HEK293 (cell line): Measurements from ENCODE around the gene RILPL1.
"Not testable (repeated sequence)": the region's sequence is repeated elsewhere in the genome, so short reads cannot be mapped to it uniquely, and the experiment has no call there.

Experiments used
- CTCF ChIA-PET: fragments of 350-600 bp; formaldehyde crosslinking; extraction: SDS; loops from one replicate; lab custom pipeline; 2021; ENCODE audit warnings: antibody characterized with exemption; lab: Yijun Ruan, JAX
- POLR2A ChIA-PET: fragments of 300-600 bp; formaldehyde crosslinking; extraction: SDS; loops from one replicate; lab custom pipeline; 2020; ENCODE audit warnings: antibody characterized with exemption, inconsistent platforms; lab: Yijun Ruan, JAX
- H3K27ac ChIP-seq: fragments of 200-500 bp; sonication (Bioruptor generic); 2 replicates; pipeline ENCODE4 v1.5.1; 2014; ENCODE audit warnings: low read depth, low read length, control low read depth, inconsistent platforms; ENCODE audit errors: extremely low read depth
- H3K36me3 ChIP-seq, 2 experiments: fragments of 200-500 bp in 1 of 2; sonication (Bioruptor generic) in 1 of 2; 1 replicate in 1 of 2; 2 replicates in 1 of 2; pipeline ENCODE4 v1.5.1; 2014 to 2017; ENCODE audit warnings: inconsistent platforms in 2 of 2, low read length in 2 of 2; ENCODE audit not compliant: control insufficient read depth in 2 of 2, insufficient read depth in 1 of 2
- H3K4me1 ChIP-seq: fragments of 200-500 bp; sonication (Bioruptor generic); 2 replicates; pipeline ENCODE4 v1.5.1; 2014; ENCODE audit warnings: mild to moderate bottlenecking, low read length, inconsistent platforms; ENCODE audit not compliant: control insufficient read depth, insufficient read depth
- H3K4me3 ChIP-seq: 2 replicates; pipeline ENCODE4 v1.5.1; 2011; ENCODE audit warnings: low read depth, mild to moderate bottlenecking, control low read depth, low read length, moderate library complexity
- H3K9me3 ChIP-seq: fragments of 200-500 bp; sonication (Bioruptor generic); 2 replicates; pipeline ENCODE4 v1.5.1; 2014; ENCODE audit warnings: low read depth, low read length, inconsistent platforms; ENCODE audit not compliant: control insufficient read depth, insufficient read depth
- PRDM10 ChIP-seq: fragments of 450-650 bp; formaldehyde crosslinking; IDR thresholded peaks from 2 replicates; pipeline ENCODE4 v1.5.1; 2016; ENCODE audit warnings: missing biosample characterization, missing genetic modification characterization
- ZBTB8A ChIP-seq: fragments of 450-650 bp; formaldehyde crosslinking; IDR thresholded peaks from 2 replicates; pipeline ENCODE4 v1.5.1; 2016; ENCODE audit warnings: missing biosample characterization, missing genetic modification characterization
- ZEB2 ChIP-seq: fragments of 450-650 bp; formaldehyde crosslinking; IDR thresholded peaks from 2 replicates; pipeline ENCODE4 v1.5.1; 2016; ENCODE audit warnings: missing biosample characterization, missing genetic modification characterization
- ZIC2 ChIP-seq: fragments of 450-650 bp; formaldehyde crosslinking; IDR thresholded peaks from 2 replicates; pipeline ENCODE4 v1.5.1; 2016; ENCODE audit warnings: missing biosample characterization, missing genetic modification characterization
- ZNF121 ChIP-seq: fragments of 450-650 bp; formaldehyde crosslinking; IDR thresholded peaks from 2 replicates; pipeline ENCODE4 v1.5.1; 2016; ENCODE audit warnings: missing biosample characterization, missing genetic modification characterization
- ZNF292 ChIP-seq: fragments of 450-650 bp; formaldehyde crosslinking; IDR thresholded peaks from 2 replicates; pipeline ENCODE4 v1.5.1; 2016; ENCODE audit warnings: low read depth, missing biosample characterization, missing genetic modification characterization, borderline replicate concordance
- ZNF324 ChIP-seq: fragments of 450-650 bp; formaldehyde crosslinking; IDR thresholded peaks from 2 replicates; pipeline ENCODE4 v1.5.1; 2016; ENCODE audit warnings: missing biosample characterization, missing genetic modification characterization
- ZNF335 ChIP-seq: fragments of 450-650 bp; formaldehyde crosslinking; conservative IDR thresholded peaks from 2 replicates; pipeline ENCODE4 v1.5.1; 2016; ENCODE audit warnings: missing biosample characterization, missing genetic modification characterization
- ZNF341 ChIP-seq: fragments of 450-650 bp; formaldehyde crosslinking; IDR thresholded peaks from 2 replicates; pipeline ENCODE4; 2016; ENCODE audit warnings: low read depth, missing biosample characterization, missing genetic modification characterization
- ZNF350 ChIP-seq: fragments of 450-650 bp; formaldehyde crosslinking; IDR thresholded peaks from 2 replicates; pipeline ENCODE4 v1.5.0; 2017; ENCODE audit warnings: missing biosample characterization, mild to moderate bottlenecking, missing genetic modification characterization
- ZNF514 ChIP-seq: fragments of 450-650 bp; formaldehyde crosslinking; IDR thresholded peaks from 2 replicates; pipeline ENCODE4 v1.5.1; 2016; ENCODE audit warnings: missing biosample characterization, missing genetic modification characterization
- ZNF548 ChIP-seq: fragments of 450-650 bp; formaldehyde crosslinking; IDR thresholded peaks from 2 replicates; pipeline ENCODE4 v1.5.1; 2016; ENCODE audit warnings: missing biosample characterization, missing genetic modification characterization
- ZNF704 ChIP-seq: fragments of 450-650 bp; formaldehyde crosslinking; IDR thresholded peaks from 2 replicates; pipeline ENCODE4 v1.5.1; 2016; ENCODE audit warnings: missing biosample characterization, missing genetic modification characterization
- TF ChIP-seq, protein P1 (sequence below): fragments of 450-650 bp; formaldehyde crosslinking; IDR thresholded peaks from 2 replicates; pipeline ENCODE4; 2016; ENCODE audit warnings: missing biosample characterization, missing genetic modification characterization
- TF ChIP-seq, protein P2 (sequence below): fragments of 450-650 bp; formaldehyde crosslinking; IDR thresholded peaks from 2 replicates; pipeline ENCODE4 v1.5.1; 2017; ENCODE audit warnings: missing biosample characterization, missing genetic modification characterization
- TF ChIP-seq, protein P3 (sequence below): fragments of 450-650 bp; formaldehyde crosslinking; IDR thresholded peaks from 2 replicates; pipeline ENCODE4 v1.5.1; 2017; ENCODE audit warnings: missing biosample characterization, missing genetic modification characterization
- TF ChIP-seq, protein P4 (sequence below): fragments of 450-650 bp; formaldehyde crosslinking; IDR thresholded peaks from 2 replicates; pipeline ENCODE4 v1.5.1; 2016; ENCODE audit warnings: missing biosample characterization, missing genetic modification characterization

Gene RILPL1

GRCh38 chr12:123578829-123579228 is 45.3 kb upstream of the RILPL1 start:
- not testable (repeated sequence) for H3K4me1 ChIP-seq, H3K36me3 ChIP-seq, H3K4me3 ChIP-seq, H3K9me3 ChIP-seq, H3K27ac ChIP-seq
- POLR2A ChIA-PET, result interaction anchor here (0.7 to 1.0 kb wide), 3 partner anchors 9 to 39 kb away, joined by 3 to 7 read pairs (median 4); no protein-coding TSS in a partner anchor
- CTCF ChIA-PET, result interaction anchor here (0.6 kb wide), 2 partner anchors 345 to 719 kb away, joined by 3 read pairs; partner anchors contain the start of gene MTRFR
- TF ChIP-seq ZNF121 (tag by site-specific recombination), result peak; percentile 93

- CTCF ChIA-PET, result no interaction called here
- H3K4me3 ChIP-seq, result no peak overlapping the region
- H3K27ac ChIP-seq, result no peak overlapping the region
- no peak for TF ChIP-seq ZNF335 (tag by site-specific recombination)
- TF ChIP-seq ZNF341 (tag by site-specific recombination), result no peak
- no peak for TF ChIP-seq ZEB2 (tag by site-specific recombination)
- TF ChIP-seq ZNF350, result no peak
- TF ChIP-seq, protein P1, sequence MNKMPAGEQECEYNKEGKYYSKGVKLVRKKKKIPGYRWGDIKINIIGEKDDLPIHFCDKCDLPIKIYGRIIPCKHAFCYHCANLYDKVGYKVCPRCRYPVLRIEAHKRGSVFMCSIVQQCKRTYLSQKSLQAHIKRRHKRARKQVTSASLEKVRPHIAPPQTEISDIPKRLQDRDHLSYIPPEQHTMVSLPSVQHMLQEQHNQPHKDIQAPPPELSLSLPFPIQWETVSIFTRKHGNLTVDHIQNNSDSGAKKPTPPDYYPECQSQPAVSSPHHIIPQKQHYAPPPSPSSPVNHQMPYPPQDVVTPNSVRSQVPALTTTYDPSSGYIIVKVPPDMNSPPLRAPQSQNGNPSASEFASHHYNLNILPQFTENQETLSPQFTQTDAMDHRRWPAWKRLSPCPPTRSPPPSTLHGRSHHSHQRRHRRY, result no peak
- TF ChIP-seq, protein P2, sequence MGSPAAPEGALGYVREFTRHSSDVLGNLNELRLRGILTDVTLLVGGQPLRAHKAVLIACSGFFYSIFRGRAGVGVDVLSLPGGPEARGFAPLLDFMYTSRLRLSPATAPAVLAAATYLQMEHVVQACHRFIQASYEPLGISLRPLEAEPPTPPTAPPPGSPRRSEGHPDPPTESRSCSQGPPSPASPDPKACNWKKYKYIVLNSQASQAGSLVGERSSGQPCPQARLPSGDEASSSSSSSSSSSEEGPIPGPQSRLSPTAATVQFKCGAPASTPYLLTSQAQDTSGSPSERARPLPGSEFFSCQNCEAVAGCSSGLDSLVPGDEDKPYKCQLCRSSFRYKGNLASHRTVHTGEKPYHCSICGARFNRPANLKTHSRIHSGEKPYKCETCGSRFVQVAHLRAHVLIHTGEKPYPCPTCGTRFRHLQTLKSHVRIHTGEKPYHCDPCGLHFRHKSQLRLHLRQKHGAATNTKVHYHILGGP (tag by site-specific recombination), result no peak
- no peak for TF ChIP-seq ZNF704 (tag by site-specific recombination)
- no peak for TF ChIP-seq ZNF514
- TF ChIP-seq ZNF324 (tag by site-specific recombination), result no peak
- TF ChIP-seq, protein P3, sequence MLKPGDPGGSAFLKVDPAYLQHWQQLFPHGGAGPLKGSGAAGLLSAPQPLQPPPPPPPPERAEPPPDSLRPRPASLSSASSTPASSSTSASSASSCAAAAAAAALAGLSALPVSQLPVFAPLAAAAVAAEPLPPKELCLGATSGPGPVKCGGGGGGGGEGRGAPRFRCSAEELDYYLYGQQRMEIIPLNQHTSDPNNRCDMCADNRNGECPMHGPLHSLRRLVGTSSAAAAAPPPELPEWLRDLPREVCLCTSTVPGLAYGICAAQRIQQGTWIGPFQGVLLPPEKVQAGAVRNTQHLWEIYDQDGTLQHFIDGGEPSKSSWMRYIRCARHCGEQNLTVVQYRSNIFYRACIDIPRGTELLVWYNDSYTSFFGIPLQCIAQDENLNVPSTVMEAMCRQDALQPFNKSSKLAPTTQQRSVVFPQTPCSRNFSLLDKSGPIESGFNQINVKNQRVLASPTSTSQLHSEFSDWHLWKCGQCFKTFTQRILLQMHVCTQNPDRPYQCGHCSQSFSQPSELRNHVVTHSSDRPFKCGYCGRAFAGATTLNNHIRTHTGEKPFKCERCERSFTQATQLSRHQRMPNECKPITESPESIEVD (tag by site-specific recombination), result no peak
- TF ChIP-seq ZBTB8A (tag by site-specific recombination), result no peak
- no peak for TF ChIP-seq PRDM10 (tag by site-specific recombination)
- no peak for TF ChIP-seq ZNF292 (tag by site-specific recombination)
- TF ChIP-seq, protein P4, sequence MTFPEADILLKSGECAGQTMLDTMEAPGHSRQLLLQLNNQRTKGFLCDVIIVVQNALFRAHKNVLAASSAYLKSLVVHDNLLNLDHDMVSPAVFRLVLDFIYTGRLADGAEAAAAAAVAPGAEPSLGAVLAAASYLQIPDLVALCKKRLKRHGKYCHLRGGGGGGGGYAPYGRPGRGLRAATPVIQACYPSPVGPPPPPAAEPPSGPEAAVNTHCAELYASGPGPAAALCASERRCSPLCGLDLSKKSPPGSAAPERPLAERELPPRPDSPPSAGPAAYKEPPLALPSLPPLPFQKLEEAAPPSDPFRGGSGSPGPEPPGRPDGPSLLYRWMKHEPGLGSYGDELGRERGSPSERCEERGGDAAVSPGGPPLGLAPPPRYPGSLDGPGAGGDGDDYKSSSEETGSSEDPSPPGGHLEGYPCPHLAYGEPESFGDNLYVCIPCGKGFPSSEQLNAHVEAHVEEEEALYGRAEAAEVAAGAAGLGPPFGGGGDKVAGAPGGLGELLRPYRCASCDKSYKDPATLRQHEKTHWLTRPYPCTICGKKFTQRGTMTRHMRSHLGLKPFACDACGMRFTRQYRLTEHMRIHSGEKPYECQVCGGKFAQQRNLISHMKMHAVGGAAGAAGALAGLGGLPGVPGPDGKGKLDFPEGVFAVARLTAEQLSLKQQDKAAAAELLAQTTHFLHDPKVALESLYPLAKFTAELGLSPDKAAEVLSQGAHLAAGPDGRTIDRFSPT (tag by site-specific recombination), result no peak
- no peak for TF ChIP-seq ZNF548
- TF ChIP-seq ZIC2 (tag by site-specific recombination), result no peak
- no peaks in the 10 kb centered on the region for H3K4me1 ChIP-seq
- POLR2A ChIA-PET, result interaction anchor here (0.6 kb wide), 1 partner anchor 24 kb away, joined by 3 read pairs; no protein-coding TSS in a partner anchor
- H3K9me3 ChIP-seq, result no peaks in the 10 kb centered on the region
- H3K36me3 ChIP-seq, result peaks cover 0 to 3% of the 10 kb centered on the region in 2 experiments; a peak in 2 of 3 replicates
Measured at GRCh38 chr12:123578243-123578642, 44.7 kb upstream of the RILPL1 start.
